Airway epithelial cell (primary cell): ENCODE results near the gene ADORA3. TPM values are rescaled to one million over a fixed set of nuclear protein-coding genes. Genes with fewer than 3 reads are reported as not detected.

ENCODE experiments used
- total RNA-seq: library from RNA; depleted of rRNA; stranded (reverse); fragments of >200 nt; gene quantifications from 2 replicates; pipeline ENCODE4 v1.2.3, GENCODE V29; 2015

Gene ADORA3
- total RNA-seq, result not detected in 2 replicates

DNA sequence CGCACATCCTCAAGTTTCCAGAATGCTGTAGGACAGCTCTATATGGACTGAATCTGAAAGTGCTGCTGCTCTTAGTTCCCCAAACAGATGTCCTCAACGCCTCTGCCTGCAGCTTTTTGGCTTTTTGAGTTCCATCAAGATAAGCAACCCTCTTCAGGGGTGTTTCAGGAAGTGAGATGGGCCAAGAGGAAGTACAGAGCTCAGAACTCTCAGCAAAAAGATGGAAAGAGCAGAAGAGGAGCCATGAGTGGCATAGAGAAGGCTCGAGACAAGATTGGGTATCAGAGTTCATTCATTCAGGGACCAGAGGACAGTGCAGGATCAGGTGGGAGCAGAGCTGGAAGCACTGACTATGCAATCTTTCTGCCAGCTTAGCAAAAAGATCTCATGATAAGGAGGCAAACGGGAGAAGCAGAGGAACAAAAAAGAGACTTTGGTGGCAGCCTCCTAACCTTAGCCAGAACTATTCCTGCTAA, at the start of gene ADORA3, which contains the start of gene TMIGD3:
Gene ADORA3 (minus strand): TSS at position 49 of the 476 bp plus-strand sequence. CDS start 279 bp downstream, outside the sequence.
Gene TMIGD3 (minus strand): TSS at position 49 of the 476 bp plus-strand sequence. CDS start 279 bp downstream, outside the sequence.

Other genes starting within 250 kb of the ADORA3 start
- gene CHIA, start 212.8 kb downstream of the ADORA3 start, total RNA-seq, result not detected in 2 replicates
- 0.19 and 0.42 TPM in 2 replicates for gene OVGP1, start 75.9 kb downstream of the ADORA3 start, total RNA-seq
- gene WDR77, start 54.4 kb downstream of the ADORA3 start, total RNA-seq, result 65.0 and 71.9 TPM in 2 replicates
- gene ATP5PB, start 54.2 kb downstream of the ADORA3 start, total RNA-seq, result 355 and 380 TPM in 2 replicates
- gene C1orf162, start 29.6 kb downstream of the ADORA3 start, total RNA-seq, result 0.05 TPM in 1 of 2 replicates, not detected in the other
- not detected in 2 replicates for gene TMIGD3, start within 50 bp of the ADORA3 start, total RNA-seq
- gene RAP1A, start 116.2 kb upstream of the ADORA3 start, total RNA-seq, result 22.9 and 29.1 TPM in 2 replicates
- gene INKA2, start 235.8 kb upstream of the ADORA3 start, total RNA-seq, result 0.46 and 3.0 TPM in 2 replicates